Right hindlimb (tissue), 1 donor: Measurements from ENCODE around the gene SPEN.

Experiments
- DNase-seq: peaks from one replicate; pipeline ENCODE4 v3.0.0-alpha.2; 2018

Gene SPEN

DNA sequence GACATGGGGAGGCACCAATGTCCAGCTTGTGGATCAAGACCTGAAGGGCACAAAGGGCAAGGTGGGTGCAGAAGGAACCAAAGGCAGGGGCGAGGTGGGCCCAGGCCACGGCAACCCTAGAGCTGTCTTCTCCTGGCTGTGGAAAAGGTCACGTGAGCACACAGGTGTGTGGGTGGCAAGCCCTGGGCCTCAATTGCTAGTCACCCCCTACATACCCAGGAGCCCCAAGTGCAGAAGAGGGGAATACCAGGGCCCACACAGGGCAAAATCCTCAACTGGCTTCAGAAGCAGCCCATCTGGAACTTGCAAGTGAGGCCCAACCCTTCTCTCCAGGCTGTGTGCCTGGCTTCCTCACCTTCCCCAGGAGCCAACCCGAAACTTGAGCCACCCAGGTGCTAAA lies 102.8 kb downstream of the SPEN start:
- DNase-seq, result no peak

DNA sequence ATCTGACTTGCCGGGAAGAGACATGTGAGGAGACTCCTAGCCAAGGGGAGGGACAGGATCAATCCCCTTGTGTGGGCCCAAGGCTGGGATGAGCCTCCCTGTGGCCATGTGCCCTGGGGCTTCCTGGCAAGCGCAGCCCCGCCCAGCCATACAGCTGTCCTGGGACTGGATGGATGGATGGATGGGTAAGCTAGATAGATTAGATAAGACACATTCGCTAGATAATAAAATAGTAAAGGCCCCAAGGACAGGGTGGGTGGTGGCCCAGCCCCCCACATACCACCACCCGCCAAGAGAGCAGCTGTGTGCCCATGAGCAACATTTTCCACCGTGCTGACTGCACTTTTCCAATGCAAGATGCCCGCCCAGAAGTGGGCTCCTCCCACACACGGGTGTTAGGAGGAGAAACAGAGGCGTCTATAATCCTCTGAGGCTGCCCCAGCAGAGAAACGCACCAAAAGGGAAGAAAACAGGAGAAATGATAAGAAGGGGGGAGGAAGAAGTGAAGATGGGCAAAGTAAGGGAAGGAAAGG lies 103.3 kb downstream of the SPEN start:
- peak; percentile 75 for DNase-seq

DNA sequence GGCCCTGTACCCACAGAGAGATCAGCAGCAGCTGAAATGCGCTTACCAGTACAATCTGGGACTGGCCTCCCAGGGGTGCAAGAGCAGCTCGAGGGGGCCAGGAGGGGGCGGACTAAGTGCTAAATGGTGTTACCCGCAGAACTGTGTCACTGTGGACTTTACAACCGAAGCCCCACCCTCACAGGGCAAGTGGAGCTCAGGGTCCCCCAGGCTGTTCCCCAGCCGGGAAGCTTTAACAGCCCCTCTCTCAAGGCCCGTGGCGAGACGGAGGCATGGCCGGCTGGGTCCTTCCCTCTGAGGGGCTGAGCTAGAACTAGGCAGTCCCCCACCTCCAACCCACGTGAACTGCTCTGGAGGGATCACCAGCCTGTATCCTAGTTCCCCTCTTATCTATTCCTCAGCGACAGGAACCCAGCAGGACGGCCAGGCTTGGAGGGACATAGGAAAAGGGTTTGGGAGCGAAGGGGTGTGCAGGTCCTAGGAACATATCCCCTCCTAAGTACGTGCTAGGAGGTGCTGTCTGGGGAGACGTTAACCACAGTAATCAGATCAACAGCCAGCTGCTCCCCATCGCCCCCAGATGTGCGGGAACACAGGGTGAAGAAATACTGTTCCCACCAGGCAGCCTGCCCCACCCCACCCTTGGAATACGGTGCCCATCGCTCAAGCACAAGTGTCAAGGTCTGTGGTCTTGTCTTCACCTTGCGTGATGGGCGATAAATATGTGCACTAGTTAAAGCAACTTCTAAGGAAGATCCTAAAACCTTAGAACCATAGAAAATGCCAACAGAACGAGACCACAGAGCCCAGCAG lies 104.0 kb downstream of the SPEN start:
- DNase-seq, result no peak

DNA sequence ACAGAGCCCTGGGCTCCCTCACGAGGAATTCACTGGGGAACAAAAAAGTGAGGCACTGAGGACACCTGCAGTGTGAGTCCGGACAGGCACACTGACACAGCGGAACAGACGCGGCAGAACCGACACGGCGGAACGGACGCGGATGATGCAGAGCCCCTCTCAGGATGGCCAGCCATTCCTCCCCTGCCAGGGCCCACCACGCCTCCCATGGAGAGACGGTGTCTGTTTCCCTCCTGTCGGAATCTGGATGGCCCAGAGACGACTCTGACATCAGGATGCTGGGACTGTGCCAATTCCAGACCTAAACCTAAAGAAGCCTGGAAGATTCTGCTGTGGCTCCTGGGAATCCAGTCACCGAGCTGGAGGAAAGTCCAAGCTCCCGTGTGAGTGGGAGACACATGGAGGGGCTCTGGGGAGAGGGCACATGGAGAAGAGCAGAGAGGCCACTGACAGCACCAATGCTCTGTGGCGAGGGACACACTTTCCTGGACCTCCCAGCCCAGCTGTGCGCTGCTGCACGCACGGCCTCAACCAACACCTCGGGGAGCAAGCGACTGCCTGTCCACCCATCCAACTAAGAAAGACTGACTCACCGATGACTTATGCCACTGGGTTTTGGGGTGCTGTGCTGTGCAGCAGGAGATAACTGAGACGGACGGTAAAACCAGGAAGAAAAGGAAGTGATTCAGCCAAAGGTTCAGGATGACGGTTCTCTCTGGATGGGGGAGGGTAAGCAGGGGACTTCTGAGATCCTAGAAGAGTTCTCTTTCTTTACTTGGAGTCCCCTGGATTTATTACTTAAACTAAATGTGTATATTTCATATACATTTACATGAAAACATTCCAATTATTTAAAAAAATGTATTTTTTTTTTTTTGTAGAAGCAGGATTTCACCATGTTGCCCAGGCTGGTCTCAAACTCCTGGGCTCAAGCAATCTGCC lies 105.1 kb downstream of the SPEN start:
- DNase-seq, result no peak

GRCh38 chr1:15953294-15953771 lies 105.8 kb downstream of the SPEN start:
- peak; percentile 58 for DNase-seq

DNA sequence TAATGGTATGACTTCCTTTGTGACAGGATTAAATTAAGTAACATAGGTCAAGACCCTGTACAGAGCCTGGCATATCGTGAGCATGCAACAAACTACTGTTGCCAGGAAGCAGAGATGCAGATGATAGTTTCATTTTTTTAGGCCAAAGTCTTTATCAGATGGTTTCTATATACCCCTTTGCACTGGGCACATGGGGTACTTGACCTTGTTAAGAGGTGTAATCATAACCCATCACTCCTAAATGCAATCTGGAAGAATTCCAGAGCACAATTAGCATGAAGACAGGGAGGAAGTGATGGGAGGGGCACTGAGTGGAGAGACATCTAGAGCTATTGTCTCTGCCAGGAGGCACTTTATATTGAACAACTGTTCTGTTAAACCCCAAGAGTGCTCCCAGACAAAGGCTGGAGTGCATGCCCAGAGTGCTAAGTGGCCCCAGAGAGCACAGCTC lies 106.3 kb downstream of the SPEN start:
- no peak for DNase-seq

DNA sequence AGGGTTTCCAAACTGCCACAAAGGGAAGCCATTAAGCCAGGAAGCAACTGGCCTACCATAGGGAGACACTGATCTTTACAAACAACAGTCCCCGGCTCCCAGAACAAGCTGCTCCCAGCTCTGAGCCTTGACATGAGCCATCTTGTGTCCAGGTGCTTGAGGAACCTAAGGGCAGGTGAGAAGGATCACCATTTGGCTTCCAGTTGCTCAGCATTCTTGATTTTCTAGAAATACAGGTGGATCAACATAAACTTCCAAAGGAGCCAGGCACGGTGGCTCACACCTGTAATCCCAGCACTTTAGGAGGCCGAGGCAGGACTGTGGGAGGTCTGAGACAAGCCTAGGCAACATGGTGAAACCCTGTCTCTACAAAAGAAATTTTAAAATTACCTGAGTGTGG lies 106.8 kb downstream of the SPEN start:
- DNase-seq, result no peak

- no peak for DNase-seq
Measured at GRCh38 chr1:15955552-15955951, 108.0 kb downstream of the SPEN start.

GRCh38 chr1:15956150-15956549 lies 108.6 kb downstream of the SPEN start:
- no peak for DNase-seq

DNA sequence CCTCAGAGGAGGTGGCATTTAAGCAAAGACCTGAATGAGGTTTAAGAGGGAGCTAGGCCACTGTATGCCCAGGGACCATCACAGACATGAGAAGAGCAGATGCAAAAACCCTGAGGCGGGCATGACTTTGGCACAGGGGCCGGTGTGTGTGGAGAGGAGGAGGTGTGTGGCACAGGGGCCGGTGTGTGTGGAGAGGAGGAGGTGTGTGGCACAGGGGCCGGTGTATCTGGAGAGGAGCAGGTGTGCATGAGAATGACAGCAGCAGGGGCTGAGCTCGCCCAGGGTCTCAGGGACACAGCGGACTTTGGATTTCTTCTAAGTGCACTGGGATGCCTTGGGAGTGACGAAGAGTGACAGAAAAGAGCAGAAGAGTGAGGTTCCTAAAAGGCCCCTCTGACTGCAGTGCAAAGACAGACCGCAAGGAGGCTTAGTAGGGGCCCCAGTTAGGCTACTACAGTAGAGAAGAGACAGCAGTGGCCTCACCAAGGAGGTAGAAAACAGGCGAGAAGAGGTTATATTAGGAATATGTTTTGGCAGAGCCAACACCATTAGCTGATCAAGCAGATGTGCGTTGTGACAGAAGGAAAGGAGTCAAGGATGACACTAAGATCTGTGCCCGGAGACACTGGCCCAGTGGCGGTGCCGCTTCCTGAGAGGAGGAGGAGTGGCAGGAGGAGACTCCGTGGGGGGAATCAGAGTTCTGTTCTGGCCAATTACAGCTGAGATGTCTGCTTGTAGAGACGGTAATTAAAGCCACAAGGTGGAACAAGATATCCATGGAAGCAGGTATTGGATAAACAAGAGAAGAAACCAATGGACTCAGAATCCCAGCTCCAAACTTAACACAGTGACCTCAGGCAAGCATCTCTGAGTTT lies 110.0 kb downstream of the SPEN start:
- no peak for DNase-seq

DNA sequence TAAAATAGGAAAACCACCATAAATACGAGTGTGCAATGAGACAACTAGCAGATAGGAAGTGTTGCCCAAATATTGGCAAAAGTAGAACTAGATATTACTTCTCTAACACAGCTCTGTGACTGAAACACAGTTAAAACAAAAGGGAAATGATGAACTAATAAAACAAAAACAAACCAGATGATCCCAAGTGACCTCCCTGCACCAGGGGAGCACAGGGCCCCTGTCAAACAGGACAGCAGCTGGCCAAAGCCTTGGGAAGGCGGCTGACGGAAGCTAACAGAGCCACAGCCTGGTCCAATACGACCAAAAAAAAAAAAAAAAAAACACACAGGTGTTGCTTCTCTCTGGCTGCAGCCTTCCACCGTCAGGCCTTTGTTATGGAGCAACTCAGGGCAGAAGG lies 110.6 kb downstream of the SPEN start:
- DNase-seq, result no peak

DNA sequence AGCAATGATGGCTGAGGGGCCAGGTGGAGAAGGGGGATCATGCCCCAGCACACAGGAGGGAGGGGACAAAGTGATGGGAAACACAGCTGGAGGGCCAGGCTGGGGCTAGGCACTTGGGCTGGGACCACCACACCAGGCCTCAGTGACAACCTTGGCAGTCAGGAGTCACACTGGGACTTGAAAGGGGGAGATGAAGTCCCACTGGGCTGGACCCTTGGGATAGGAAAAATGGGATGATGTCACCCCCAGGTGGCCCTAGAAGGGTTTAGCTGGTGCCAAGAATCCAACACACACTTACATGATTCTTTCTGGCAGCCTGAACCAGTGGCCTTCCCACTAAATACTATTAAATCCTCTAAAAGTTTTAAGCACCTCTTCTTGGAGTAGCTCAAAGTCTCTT lies 111.3 kb downstream of the SPEN start:
- DNase-seq, result no peak

- DNase-seq, result no peak
Measured at GRCh38 chr1:15959424-15959823, 111.9 kb downstream of the SPEN start.

DNA sequence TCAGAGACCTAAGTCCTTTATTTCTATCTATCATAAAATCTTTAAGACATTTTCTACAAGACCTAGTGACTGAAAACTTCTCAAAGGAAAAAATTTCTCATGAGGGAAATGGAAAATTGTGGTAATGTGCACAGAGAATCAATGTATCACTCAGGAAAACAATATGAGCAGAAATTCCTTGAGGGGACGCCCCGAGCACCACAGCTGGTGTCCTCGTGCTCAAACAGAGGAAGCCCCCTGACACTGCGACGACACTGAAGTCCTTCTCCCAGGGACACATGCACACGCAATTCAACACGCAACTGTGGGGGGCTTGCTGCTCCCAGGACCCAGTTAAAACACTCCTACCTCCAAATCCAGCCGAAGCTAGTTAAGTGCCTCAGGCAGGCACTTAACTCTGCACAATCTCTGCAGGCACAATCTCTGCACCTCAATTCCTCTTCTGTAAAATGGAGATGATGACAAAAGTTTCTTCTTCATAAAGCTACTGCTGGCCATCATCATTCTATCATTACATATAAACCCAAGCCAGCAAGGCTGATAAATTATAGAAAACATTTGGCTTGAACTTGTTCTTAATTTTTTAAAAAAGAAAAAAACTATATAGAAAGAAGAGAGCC lies 112.4 kb downstream of the SPEN start:
- no peak for DNase-seq

DNA sequence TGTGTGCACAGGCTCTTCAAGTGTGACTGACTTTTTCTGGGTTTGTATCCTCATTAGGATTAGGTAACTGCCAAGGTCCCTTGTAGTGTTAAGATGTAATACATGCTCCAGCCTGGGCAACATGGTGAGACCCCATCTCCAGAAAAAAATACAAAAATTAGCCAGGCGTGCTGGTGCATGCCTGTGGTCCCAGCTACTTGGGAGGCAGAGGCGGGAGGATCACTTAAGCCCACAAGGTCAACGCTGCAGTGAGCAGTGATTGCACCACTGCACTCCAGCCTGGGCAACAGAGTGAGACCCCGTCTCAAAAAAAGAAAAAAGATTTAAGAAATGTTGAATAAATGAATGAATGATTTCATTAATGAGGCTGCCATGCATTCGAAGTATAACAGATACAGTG lies 113.3 kb downstream of the SPEN start:
- no peak for DNase-seq

DNA sequence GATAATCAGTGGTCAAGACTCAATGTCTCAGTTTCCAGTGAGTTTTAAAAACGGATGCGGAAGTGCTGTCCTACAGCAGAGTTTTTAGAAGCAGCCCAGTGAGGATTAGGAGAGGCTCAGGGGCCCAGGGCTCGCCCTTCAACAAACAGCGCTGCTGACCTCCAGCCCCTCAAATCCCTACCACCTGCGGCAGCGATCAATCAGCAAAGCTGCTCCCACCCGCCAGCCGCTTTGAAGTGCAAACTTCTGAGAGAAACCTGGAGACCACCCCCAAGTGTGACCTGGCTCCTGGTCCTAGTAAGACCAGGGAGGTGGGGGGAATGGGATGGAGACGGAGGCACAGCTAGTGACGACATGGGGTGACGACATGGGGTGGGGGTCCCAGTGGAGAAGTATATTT lies 114.0 kb downstream of the SPEN start:
- DNase-seq, result no peak

GRCh38 chr1:15962176-15962575 lies 114.7 kb downstream of the SPEN start:
- DNase-seq, result no peak

DNA sequence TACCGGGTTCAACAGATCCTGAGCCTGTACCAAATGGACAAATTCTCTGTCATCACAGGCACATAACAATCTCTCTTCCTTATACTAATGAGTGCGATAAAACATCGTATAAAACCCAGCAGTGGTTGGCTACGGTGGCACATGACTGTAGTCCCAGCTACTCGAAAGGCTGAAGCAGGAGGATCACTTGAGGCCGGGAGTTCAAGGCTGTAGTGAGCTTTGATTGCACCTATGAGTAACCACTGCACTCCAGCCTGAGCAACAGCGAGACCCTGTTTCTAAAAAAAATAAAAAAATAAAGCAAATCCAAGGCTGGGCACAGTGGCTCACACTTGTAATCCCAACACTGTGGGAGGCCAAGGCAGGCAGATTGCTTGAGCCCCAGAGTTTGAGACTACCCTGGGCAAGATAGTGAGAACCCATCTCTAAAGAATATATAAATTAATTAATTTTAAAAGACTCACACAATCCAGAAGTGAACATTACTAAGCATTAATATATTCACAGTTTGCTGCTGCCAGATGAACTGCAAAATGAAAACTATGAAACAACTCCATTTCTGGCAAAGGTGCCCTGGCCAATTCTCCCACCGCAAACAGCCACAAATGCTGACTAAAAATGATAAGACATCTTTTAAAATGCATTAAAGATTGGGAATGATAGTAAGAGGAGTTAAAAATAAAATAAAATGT lies 115.3 kb downstream of the SPEN start:
- DNase-seq, result no peak

- no peak for DNase-seq
Measured at GRCh38 chr1:15963363-15963967, 116.0 kb downstream of the SPEN start.

- DNase-seq, result no peak
Measured at GRCh38 chr1:15963968-15964648, 116.6 kb downstream of the SPEN start.
